K562 (cell line): Measurements from ENCODE around the gene VSIG10. TPM values are rescaled to one million over a fixed set of nuclear protein-coding genes. Genes with fewer than 3 reads are reported as not detected.

Experiments
- ATF1 ChIP-seq, 2 experiments: fragments of 450-650 bp in 1 of 2; IDR thresholded peaks; 2 replicates each; pipeline ENCODE4 v1.6.1; 2016; ENCODE audit warnings: missing compliant biosample characterization in 1 of 2, missing genetic modification characterization in 1 of 2
- CHD7 ChIP-seq: fragments of 200-600 bp; sonication (generic); IDR thresholded peaks from one replicate; pipeline ENCODE4 v1.6.1; 2012; ENCODE audit warnings: mild to moderate bottlenecking, low read depth, low read length, inconsistent platforms
- DDX20 ChIP-seq: fragments of 450-650 bp; IDR thresholded peaks from 2 replicates; pipeline ENCODE4 v1.6.1; 2016; ENCODE audit warnings: missing genetic modification characterization, low read depth, mild to moderate bottlenecking, missing compliant biosample characterization, moderate library complexity
- FOSL1 ChIP-seq: fragments of 200-800 bp; sonication (Bioruptor generic); conservative IDR thresholded peaks from 2 replicates; pipeline ENCODE4 v1.6.1; 2016; ENCODE audit warnings: missing genetic modification characterization, missing compliant biosample characterization
- SNIP1 ChIP-seq: fragments of 450-650 bp; IDR thresholded peaks from 2 replicates; pipeline ENCODE4 v1.7.1; 2017; ENCODE audit warnings: low read depth, mild to moderate bottlenecking
- STAT5B ChIP-seq: fragments of 250-450 bp; sonication (Bioruptor Pico); IDR thresholded peaks from 2 replicates; pipeline ENCODE4 v1.8.0; 2021; ENCODE audit warnings: mild to moderate bottlenecking, inconsistent platforms
- ZNF174 ChIP-seq: fragments of 250-450 bp; sonication (Bioruptor Pico); IDR thresholded peaks from 2 replicates; pipeline ENCODE4 v1.4.0; 2020; ENCODE audit warnings: mild to moderate bottlenecking
- ZNF232 ChIP-seq: sonication (generic); formaldehyde crosslinking; IDR thresholded peaks from 2 replicates; pipeline ENCODE4 v1.8.0; 2022; ENCODE audit warnings: mild to moderate bottlenecking, missing genetic modification reagents
- ZNF277 ChIP-seq: fragments of 250-450 bp; sonication (Bioruptor Pico); IDR thresholded peaks from 2 replicates; pipeline ENCODE4 v1.8.0; 2022; ENCODE audit warnings: inconsistent platforms, mild to moderate bottlenecking, moderate library complexity, borderline replicate concordance
- ZNF41 ChIP-seq: fragments of 250-450 bp; sonication (Bioruptor Pico); conservative IDR thresholded peaks from 2 replicates; pipeline ENCODE4 v1.4.0; 2020; ENCODE audit warnings: mild to moderate bottlenecking
- ZNF77 ChIP-seq: fragments of 250-450 bp; sonication (Bioruptor Pico); IDR thresholded peaks from 2 replicates; pipeline ENCODE4 v1.5.0; 2020
- polyA plus RNA-seq, 8 experiments: library from polyadenylated mRNA; depleted of rRNA in 4 of 8; stranded (reverse) in 5 of 8; unstranded in 3 of 8; fragments of >200 nt; fragmentation: Nextera tagmentation in 2 of 8; fragmentation: Illumina TruSeq in 1 of 8; extraction: Ambion mirVana in 2 of 8; extraction: Trizol in 1 of 8; gene quantifications; 2 replicates each; pipeline versions ENCODE4 v1.2.1 to v1.2.3, GENCODE V29; 2011 to 2014; ENCODE audit warnings: inconsistent platforms in 1 of 8, missing spikeins in 1 of 8
- total RNA-seq, 7 experiments: library from RNA; depleted of rRNA in 6 of 7; stranded (reverse); fragments of >200 nt in 6 of 7; fragmentation: Illumina TruSeq in 2 of 7; extraction: Trizol in 2 of 7; gene quantifications; 2 replicates each; pipeline versions ENCODE4 v1.2.1 to v1.2.3, GENCODE V29; 2011 to 2021; ENCODE audit warnings: low replicate concordance in 1 of 7

Gene VSIG10
- total and polyA plus RNA-seq, 9 of the 15 experiments (the other 6 are each of a cell fraction or from before 2014, with no cell fraction given), result 4.1 to 8.8 (median 4.7) TPM

DNA sequence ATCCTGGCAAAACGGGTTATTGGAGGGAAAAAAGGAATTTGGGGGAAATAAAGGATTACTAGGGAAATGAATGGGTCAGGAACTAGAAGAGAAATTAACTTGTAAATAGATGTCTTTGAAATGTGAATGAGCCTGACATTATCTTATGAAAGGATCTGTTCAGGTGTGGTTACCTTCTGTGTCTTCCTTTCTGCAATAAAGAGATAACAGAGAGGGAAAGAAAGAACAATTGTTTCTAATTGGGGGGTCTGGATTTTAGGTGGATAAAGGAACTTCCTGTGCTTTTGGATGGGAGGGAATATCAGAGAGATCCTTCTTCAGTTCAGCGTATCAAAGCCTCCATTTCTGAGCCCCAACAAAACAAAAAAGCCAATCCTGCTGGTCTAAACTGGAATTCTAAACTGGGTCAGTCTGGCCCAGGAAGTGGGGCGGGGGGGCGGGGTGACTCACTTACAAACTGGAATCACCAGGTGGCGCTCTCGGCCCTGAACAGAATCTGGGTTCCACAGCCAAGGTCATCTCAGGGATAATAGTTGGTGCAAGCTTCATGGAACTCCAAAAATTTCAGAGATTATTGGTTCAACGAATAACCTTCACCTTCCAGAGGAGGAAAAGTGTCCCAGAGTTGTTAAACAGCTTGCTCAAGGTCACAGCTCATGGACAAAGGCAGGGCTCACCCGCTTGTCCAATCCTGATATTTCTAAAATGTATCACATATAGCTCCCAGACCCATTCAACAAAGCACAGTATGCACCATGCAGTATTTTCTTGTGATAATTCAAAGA, 17.0 kb upstream of the VSIG10 start (continued):
- TF ChIP-seq SNIP1 (no peak), ZNF232 (CRISPR knock-in tag) (no peak), FOSL1 (tag) (peak; percentile 75), ZNF277 (CRISPR knock-in tag) (no peak), ZNF41 (CRISPR knock-in tag) (no peak), CHD7 (no peak), ZNF174 (CRISPR knock-in tag) (no peak), DDX20 (tag) (no peak), STAT5B (CRISPR knock-in tag) (no peak), ATF1 (CRISPR knock-in tag; IDR thresholded peaks at IDR 0.05) (no peak), ATF1 (tag; IDR thresholded peaks at IDR 0.05) (no peak), ZNF77 (no peak)
